Activated CD4-positive, CD25-positive, alpha-beta regulatory T cell treated with anti-CD3 and anti-CD28 coated beads, Interleukin-2, amount 50 U/mL, for 72 hours (primary cell): Measurements from ENCODE around the gene RNF39.

Experiments used
- DNase-seq: peaks from one replicate; pipeline ENCODE4 v3.0.0; 2021

The RNF39 gene

GRCh38 chr6:30096829-30097228, 21.3 kb upstream of the RNF39 start:
- no peak for DNase-seq

- no peak for DNase-seq
Observed at GRCh38 chr6:30093951-30094661, 18.5 kb upstream of the RNF39 start.

GRCh38 chr6:30092852-30093543, 17.4 kb upstream of the RNF39 start:
- no peak for DNase-seq

GRCh38 chr6:30091577-30092381, 16.2 kb upstream of the RNF39 start:
- DNase-seq, result no peak

GRCh38 chr6:30087876-30088275, 12.3 kb upstream of the RNF39 start:
- no peak for DNase-seq

GRCh38 chr6:30077218-30077617, 1.6 kb upstream of the RNF39 start:
- no peak for DNase-seq

- DNase-seq, result no peak
Observed at GRCh38 chr6:30075790-30076732, 492 bp upstream of the RNF39 start.

- no peak for DNase-seq
Observed at GRCh38 chr6:30074331-30075093, 1.1 kb downstream of the RNF39 start.

- DNase-seq, result no peak
Observed at GRCh38 chr6:30073489-30074235, 1.9 kb downstream of the RNF39 start.

GRCh38 chr6:30071858-30072257, 3.7 kb downstream of the RNF39 start:
- DNase-seq, result no peak

GRCh38 chr6:30071081-30071818, 4.3 kb downstream of the RNF39 start:
- no peak for DNase-seq

- DNase-seq, result no peak
Observed at GRCh38 chr6:30067460-30068139, 8.0 kb downstream of the RNF39 start.

GRCh38 chr6:30066577-30067459, 8.8 kb downstream of the RNF39 start, which contains the start of gene PPP1R11:
TSS of gene PPP1R11 (plus strand) at chr6:30067198. CDS start at chr6:30067411, 213 bp downstream.
- DNase-seq, result peak; percentile 95

GRCh38 chr6:30066082-30066481, 9.5 kb downstream of the RNF39 start:
- DNase-seq, result no peak

GRCh38 chr6:30063315-30063714, 12.3 kb downstream of the RNF39 start:
- no peak for DNase-seq

GRCh38 chr6:30062471-30063178, 12.9 kb downstream of the RNF39 start:
- DNase-seq, result no peak

GRCh38 chr6:30061858-30062458, 13.6 kb downstream of the RNF39 start:
- no peak for DNase-seq
